Naive thymus-derived CD4-positive, alpha-beta T cell (primary cell): ENCODE results near the gene EPHB1. TPM values are rescaled to one million over a fixed set of nuclear protein-coding genes. Genes with fewer than 3 reads are reported as not detected.
"Not testable (repeated sequence)": the region's sequence is repeated elsewhere in the genome, so short reads cannot be mapped to it uniquely, and the experiment has no call there.

Source experiments
- ATAC-seq: fragments of 150-1000 bp; cut with Tn5 transposase; 2 replicates; pipeline ENCODE4 v1.10.0; 2021; ENCODE audit warnings: mild to moderate bottlenecking, moderate library complexity
- CTCF ChIA-PET: fragments of 350-600 bp; sonication (Branson Sonifier 250); formaldehyde crosslinking; loops from one replicate; lab custom pipeline; 2021; ENCODE audit warnings: antibody characterized with exemption; lab: Charles Lee
- POLR2A ChIA-PET: fragments of 350-600 bp; sonication (Branson Sonifier 250); formaldehyde crosslinking; loops from one replicate; lab custom pipeline; 2021; ENCODE audit warnings: antibody characterized with exemption, inconsistent platforms; lab: Charles Lee
- DNase-seq, 9 donors: peaks; one replicate each; pipeline versions ENCODE4 v3.0.0 to v3.0.0-alpha.2; 2020 to 2022; ENCODE audit warnings: mixed read lengths in 1 of 9
- H3K27ac ChIP-seq: one replicate; pipeline ENCODE4 v1.7.0; 2013; ENCODE audit warnings: mild to moderate bottlenecking, low read depth, low read length, moderate library complexity
- H3K27me3 ChIP-seq, 2 donors: one replicate each; pipeline ENCODE4 v1.7.0; 2013; ENCODE audit warnings: low read length in 2 of 2, mild to moderate bottlenecking in 2 of 2, moderate library complexity in 2 of 2; ENCODE audit not compliant: control insufficient read depth in 2 of 2, insufficient read depth in 2 of 2
- H3K36me3 ChIP-seq, 3 experiments: 1 replicate in 2 of 3; 2 replicates in 1 of 3; pipeline ENCODE4 v1.7.0; 2013; ENCODE audit warnings: low read length in 3 of 3, mild to moderate bottlenecking in 3 of 3, moderate library complexity in 1 of 3; ENCODE audit not compliant: insufficient read depth in 3 of 3, control insufficient read depth in 2 of 3
- H3K4me1 ChIP-seq, 2 donors: one replicate each; pipeline ENCODE4 v1.7.0; 2013; ENCODE audit warnings: low read length in 2 of 2, mild to moderate bottlenecking in 2 of 2, moderate library complexity in 1 of 2; ENCODE audit not compliant: control insufficient read depth in 2 of 2, insufficient read depth in 2 of 2
- H3K4me3 ChIP-seq: 2 replicates; pipeline ENCODE4 v1.7.0; 2013; ENCODE audit warnings: mild to moderate bottlenecking, low read length
- H3K9me3 ChIP-seq, 3 experiments: 1 replicate in 2 of 3; 2 replicates in 1 of 3; pipeline ENCODE4 v1.7.0; 2013; ENCODE audit warnings: low read length in 3 of 3; ENCODE audit not compliant: control insufficient read depth in 2 of 3
- H3K27ac Mint-ChIP-seq, 9 donors: one replicate each; pipeline ENCODE4 v1.8.0; 2020 to 2022; ENCODE audit warnings: mixed read lengths in 9 of 9, mild to moderate bottlenecking in 8 of 9, moderate library complexity in 5 of 9, inconsistent platforms in 2 of 9
- H3K27me3 Mint-ChIP-seq, 5 donors: one replicate each; pipeline ENCODE4 v1.8.0; 2021 to 2022; ENCODE audit warnings: mixed read lengths in 5 of 5, mild to moderate bottlenecking in 1 of 5
- H3K36me3 Mint-ChIP-seq, 5 donors: one replicate each; pipeline ENCODE4 v1.8.0; 2020 to 2022; ENCODE audit warnings: mixed read lengths in 5 of 5, mild to moderate bottlenecking in 3 of 5, inconsistent platforms in 1 of 5
- H3K4me1 Mint-ChIP-seq, 7 donors: one replicate each; pipeline ENCODE4 v1.8.0; 2020 to 2022; ENCODE audit warnings: mixed read lengths in 7 of 7, mild to moderate bottlenecking in 3 of 7, inconsistent platforms in 1 of 7
- H3K4me3 Mint-ChIP-seq, 10 donors: one replicate each; pipeline ENCODE4 v1.8.0; 2020 to 2022; ENCODE audit warnings: mild to moderate bottlenecking in 10 of 10, mixed read lengths in 10 of 10, moderate library complexity in 6 of 10, inconsistent platforms in 2 of 10
- H3K9me3 Mint-ChIP-seq, 11 donors: one replicate each; pipeline ENCODE4 v1.8.0; 2020 to 2022; ENCODE audit warnings: mixed read lengths in 11 of 11, mild to moderate bottlenecking in 4 of 11, inconsistent platforms in 1 of 11, moderate library complexity in 1 of 11
- intact Hi-C, 2 donors: fragments of 100-400 bp; cut with micrococcal nuclease; formaldehyde crosslinking; loops; one replicate each; pipeline ENCODE4 v1.15.1; 2023
- polyA plus RNA-seq, 2 donors: library from polyadenylated mRNA; unstranded; fragments of 300-500 nt; fragmentation: Illumina TruSeq; gene quantifications; one replicate each; pipeline ENCODE4 v1.2.3, GENCODE V29; 2021
- total RNA-seq, 6 experiments: library from RNA in 5 of 6; stranded (reverse) in 5 of 6; gene quantifications; 1 replicate in 5 of 6; 2 replicates in 1 of 6; pipeline ENCODE4 v1.2.3 and lab custom pipeline; 2021 to 2026

EPHB1 gene
- total and polyA plus RNA-seq, 7 experiments from 2014 or later = 1.6 to 2.2 (median 1.8) TPM; not detected in 4

- Histone ChIP-seq H3K4me3 (no peak overlapping the region), H3K27me3 (no peaks in the 10 kb centered on the region), H3K4me1 (no peaks in the 10 kb centered on the region), H3K27ac (no peak overlapping the region), H3K9me3 (no peaks in the 10 kb centered on the region), H3K36me3 (no peaks in the 10 kb centered on the region)
- Mint-ChIP-seq H3K36me3 (no peaks in the 10 kb centered on the region), H3K27ac (no peak overlapping the region), H3K4me3 (no peak overlapping the region), H3K27me3 (peaks cover 0 to 7% (median 0%) of the 10 kb centered on the region in 5 donors), H3K4me1 (no peaks in the 10 kb centered on the region), H3K9me3 (peaks cover 0 to 6% (median 0%) of the 10 kb centered on the region in 11 donors)
- POLR2A ChIA-PET = no interaction called here
- intact Hi-C loops = no loop called here
- ATAC-seq (no peak), DNase-seq (no peak)
- CTCF ChIA-PET = no interaction called here
Measured at GRCh38 chr3:134993011-134993410, 198.0 kb downstream of the EPHB1 start.

GRCh38 chr3:134998158-134998557 is 203.1 kb downstream of the EPHB1 start:
- POLR2A ChIA-PET = no interaction called here
- H3K4me1 Mint-ChIP-seq = no peaks in the 10 kb centered on the region
- H3K36me3 Mint-ChIP-seq = no peaks in the 10 kb centered on the region

GRCh38 chr3:134998855-134999254 is 203.8 kb downstream of the EPHB1 start:
- Histone ChIP-seq H3K9me3 (no peaks in the 10 kb centered on the region), H3K27ac (no peak overlapping the region), H3K4me3 (no peak overlapping the region), H3K27me3 (no peaks in the 10 kb centered on the region), H3K4me1 (no peaks in the 10 kb centered on the region), H3K36me3 (no peaks in the 10 kb centered on the region)
- Mint-ChIP-seq H3K9me3 (peaks cover 0 to 6% (median 0%) of the 10 kb centered on the region in 11 donors), H3K4me1 (no peaks in the 10 kb centered on the region), H3K36me3 (no peaks in the 10 kb centered on the region), H3K27ac (no peak overlapping the region), H3K4me3 (no peak overlapping the region), H3K27me3 (peaks cover 0 to 16% (median 13%) of the 10 kb centered on the region in 5 donors)
- ATAC-seq = no peak
- CTCF ChIA-PET = no interaction called here
- DNase-seq = no peak
- intact Hi-C loops = no loop called here
- POLR2A ChIA-PET = no interaction called here

More at GRCh38 chr3:134998158-134998557, 203.1 kb downstream of the EPHB1 start:
- Histone ChIP-seq H3K36me3 (no peaks in the 10 kb centered on the region), H3K9me3 (no peaks in the 10 kb centered on the region), H3K4me3 (no peak overlapping the region), H3K27me3 (no peaks in the 10 kb centered on the region), H3K4me1 (no peaks in the 10 kb centered on the region), H3K27ac (no peak overlapping the region)
- no peak overlapping the region for H3K27ac Mint-ChIP-seq
- peaks cover 0 to 16% (median 13%) of the 10 kb centered on the region in 5 donors for H3K27me3 Mint-ChIP-seq
- DNase-seq = no peak
- no peak for ATAC-seq
- peaks cover 0 to 6% (median 0%) of the 10 kb centered on the region in 11 donors for H3K9me3 Mint-ChIP-seq
- intact Hi-C loops = no loop called here
- CTCF ChIA-PET = no interaction called here
- H3K4me3 Mint-ChIP-seq = no peak overlapping the region

- Histone ChIP-seq H3K27me3 (no peaks in the 10 kb centered on the region), H3K9me3 (no peaks in the 10 kb centered on the region), H3K4me1 (no peaks in the 10 kb centered on the region), H3K4me3 (no peak overlapping the region), H3K27ac (no peak overlapping the region), H3K36me3 (no peaks in the 10 kb centered on the region)
- Mint-ChIP-seq H3K4me1 (no peaks in the 10 kb centered on the region), H3K9me3 (peaks cover 0 to 3% (median 0%) of the 10 kb centered on the region in 11 donors), H3K27me3 (peaks cover 0 to 16% (median 9%) of the 10 kb centered on the region in 5 donors), H3K4me3 (no peak overlapping the region), H3K27ac (no peak overlapping the region), H3K36me3 (no peaks in the 10 kb centered on the region)
- CTCF ChIA-PET = no interaction called here
- no peak for DNase-seq
- intact Hi-C loops = no loop called here
- POLR2A ChIA-PET = no interaction called here
- no peak for ATAC-seq
Measured at GRCh38 chr3:135000465-135000864, 205.4 kb downstream of the EPHB1 start.

GRCh38 chr3:135005616-135006015 is 210.6 kb downstream of the EPHB1 start:
- H3K4me1 ChIP-seq, H3K4me3 ChIP-seq, H3K4me3 Mint-ChIP-seq, ATAC-seq, DNase-seq, H3K27ac Mint-ChIP-seq, H3K36me3 ChIP-seq, H3K27ac ChIP-seq, POLR2A ChIA-PET, CTCF ChIA-PET, H3K36me3 Mint-ChIP-seq, H3K9me3 ChIP-seq, intact Hi-C loops, H3K27me3 ChIP-seq, H3K4me1 Mint-ChIP-seq: not testable (repeated sequence)
- Mint-ChIP-seq H3K9me3 (peaks cover 0 to 16% (median 4%) of the 10 kb centered on the region in 11 donors), H3K27me3 (peaks cover 0 to 13% (median 3%) of the 10 kb centered on the region in 5 donors)

- Histone ChIP-seq H3K4me3 (no peak overlapping the region), H3K36me3 (no peaks in the 10 kb centered on the region), H3K27me3 (no peaks in the 10 kb centered on the region), H3K9me3 (no peaks in the 10 kb centered on the region), H3K4me1 (no peaks in the 10 kb centered on the region), H3K27ac (no peak overlapping the region)
- Mint-ChIP-seq H3K4me1 (no peaks in the 10 kb centered on the region), H3K27ac (no peak overlapping the region), H3K27me3 (peaks cover 0 to 6% (median 0%) of the 10 kb centered on the region in 5 donors), H3K9me3 (peaks cover 0 to 13% (median 4%) of the 10 kb centered on the region in 11 donors), H3K36me3 (no peaks in the 10 kb centered on the region), H3K4me3 (no peak overlapping the region)
- intact Hi-C loops = no loop called here
- ChIA-PET POLR2A (no interaction called here), CTCF (no interaction called here)
- DNase-seq (no peak), ATAC-seq (no peak)
Measured at GRCh38 chr3:135007607-135008006, 212.5 kb downstream of the EPHB1 start.

- H3K27me3 ChIP-seq = no peaks in the 10 kb centered on the region
- H3K27me3 Mint-ChIP-seq = peaks cover 0 to 6% (median 0%) of the 10 kb centered on the region in 5 donors
- no peaks in the 10 kb centered on the region for H3K36me3 ChIP-seq
- H3K9me3 ChIP-seq = no peaks in the 10 kb centered on the region
- no peak overlapping the region for H3K4me3 ChIP-seq
- CTCF ChIA-PET = no interaction called here
- no peak overlapping the region for H3K27ac ChIP-seq
- POLR2A ChIA-PET = no interaction called here
- peaks cover 0 to 13% (median 4%) of the 10 kb centered on the region in 11 donors for H3K9me3 Mint-ChIP-seq
- intact Hi-C loops = no loop called here
- H3K4me1 Mint-ChIP-seq = no peaks in the 10 kb centered on the region
- DNase-seq (no peak), ATAC-seq (no peak)
- no peaks in the 10 kb centered on the region for H3K4me1 ChIP-seq
- H3K36me3 Mint-ChIP-seq = no peaks in the 10 kb centered on the region
- no peak overlapping the region for H3K27ac Mint-ChIP-seq
- H3K4me3 Mint-ChIP-seq = no peak overlapping the region
Measured at GRCh38 chr3:135008326-135008725, 213.3 kb downstream of the EPHB1 start.
